GM18867 (cell line): ENCODE results near the gene MAP3K4.

Experiments
- ATAC-seq: cut with Tn5 transposase; IDR thresholded peaks from one replicate; pipeline ENCODE4 v1.9.1; 2021; ENCODE audit warnings: mild to moderate bottlenecking, moderate library complexity; ENCODE audit not compliant: unreplicated experiment

The MAP3K4 gene

GRCh38 chr6:161033667-161034066 is 42.1 kb downstream of the MAP3K4 start:
- ATAC-seq, result no peak

- ATAC-seq, result no peak
Observed at GRCh38 chr6:161035182-161035980, 43.8 kb downstream of the MAP3K4 start.

GRCh38 chr6:161035981-161036263 is 44.4 kb downstream of the MAP3K4 start:
- no peak for ATAC-seq

- no peak for ATAC-seq
Observed at GRCh38 chr6:161037873-161038228, 46.3 kb downstream of the MAP3K4 start.

GRCh38 chr6:161038229-161039031 is 46.9 kb downstream of the MAP3K4 start:
- ATAC-seq, result peak; percentile 92

- no peak for ATAC-seq
Observed at GRCh38 chr6:161041274-161041673, 49.7 kb downstream of the MAP3K4 start.

GRCh38 chr6:161044335-161044734 is 52.8 kb downstream of the MAP3K4 start:
- ATAC-seq, result no peak

GRCh38 chr6:161048641-161049040 is 57.1 kb downstream of the MAP3K4 start:
- ATAC-seq, result no peak

- peak; percentile 78 for ATAC-seq
Observed at GRCh38 chr6:161050134-161050765, 58.7 kb downstream of the MAP3K4 start.

- no peak for ATAC-seq
Observed at GRCh38 chr6:161053103-161053502, 61.5 kb downstream of the MAP3K4 start.

- no peak for ATAC-seq
Observed at GRCh38 chr6:161054876-161055275, 63.3 kb downstream of the MAP3K4 start.

- no peak for ATAC-seq
Observed at GRCh38 chr6:161056451-161056850, 64.9 kb downstream of the MAP3K4 start.

GRCh38 chr6:161057103-161058091 is 65.8 kb downstream of the MAP3K4 start:
- ATAC-seq, result no peak

GRCh38 chr6:161058741-161059140 is 67.2 kb downstream of the MAP3K4 start:
- no peak for ATAC-seq

GRCh38 chr6:161061576-161061975 is 70.0 kb downstream of the MAP3K4 start:
- ATAC-seq, result no peak

- ATAC-seq, result no peak
Observed at GRCh38 chr6:161064915-161065314, 73.3 kb downstream of the MAP3K4 start.

GRCh38 chr6:161066511-161066910 is 74.9 kb downstream of the MAP3K4 start:
- no peak for ATAC-seq

GRCh38 chr6:161067749-161068148 is 76.2 kb downstream of the MAP3K4 start:
- ATAC-seq, result no peak

- ATAC-seq, result no peak
Observed at GRCh38 chr6:161068321-161068741, 76.8 kb downstream of the MAP3K4 start.

- ATAC-seq, result no peak
Observed at GRCh38 chr6:161073930-161074329, 82.4 kb downstream of the MAP3K4 start.
